HepG2 (cell line): Measurements from ENCODE around the gene DYSF. TPM values are rescaled to one million over a fixed set of nuclear protein-coding genes. Genes with fewer than 3 reads are reported as not detected.
A peak's percentile ranks its signal among the peaks of the same experiment; 100 is the strongest.

Experiments used
- BORCS8-MEF2B ChIP-seq: sonication (generic); formaldehyde crosslinking; IDR thresholded peaks from 2 replicates; pipeline ENCODE4 v1.8.0; 2022; ENCODE audit warnings: mild to moderate bottlenecking, missing genetic modification reagents
- CHCHD3 ChIP-seq: sonication (generic); formaldehyde crosslinking; IDR thresholded peaks from 2 replicates; pipeline ENCODE4 v1.8.0; 2022; ENCODE audit warnings: mild to moderate bottlenecking, missing genetic modification reagents, moderate library complexity
- CHD4 ChIP-seq: fragments of 200-600 bp; sonication (generic); IDR thresholded peaks from 2 replicates; pipeline ENCODE4 v1.7.0; 2017; ENCODE audit warnings: mild to moderate bottlenecking, low read length, borderline replicate concordance
- GABPB1 ChIP-seq: IDR thresholded peaks from 2 replicates; pipeline ENCODE4 v1.6.1; 2016; ENCODE audit warnings: mild to moderate bottlenecking, missing genetic modification reagents, moderate library complexity, missing compliant biosample characterization
- IKZF4 ChIP-seq: sonication (generic); formaldehyde crosslinking; IDR thresholded peaks from 2 replicates; pipeline ENCODE4 v1.5.1; 2020; ENCODE audit warnings: borderline replicate concordance, mild to moderate bottlenecking, low read depth, missing genetic modification reagents; ENCODE audit errors: not compliant biosample characterization
- IRX3 ChIP-seq: sonication (generic); formaldehyde crosslinking; IDR thresholded peaks from 2 replicates; pipeline ENCODE4 v1.8.1; 2023; ENCODE audit warnings: mild to moderate bottlenecking, low read depth, missing genetic modification reagents, borderline replicate concordance
- MED1 ChIP-seq: sonication (generic); formaldehyde crosslinking; IDR thresholded peaks from 2 replicates; pipeline ENCODE4 v1.4.0; 2020; ENCODE audit warnings: missing genetic modification reagents
- MIXL1 ChIP-seq: IDR thresholded peaks from 2 replicates; pipeline ENCODE4 v1.6.1; 2016
- NFYC ChIP-seq: IDR thresholded peaks from 2 replicates; pipeline ENCODE4 v1.6.1; 2016; ENCODE audit warnings: missing genetic modification reagents, missing compliant biosample characterization
- PAF1 ChIP-seq: IDR thresholded peaks from 2 replicates; pipeline ENCODE4 v1.6.1; 2016; ENCODE audit warnings: missing genetic modification reagents, missing compliant biosample characterization
- RBAK ChIP-seq: sonication (generic); formaldehyde crosslinking; IDR thresholded peaks from 2 replicates; pipeline ENCODE4 v1.5.1; 2020; ENCODE audit warnings: mild to moderate bottlenecking, missing genetic modification reagents
- RFX5 ChIP-seq: IDR thresholded peaks from 2 replicates; pipeline ENCODE4 v1.6.1; 2011; ENCODE audit warnings: low read depth, low read length, improper control_type of control experiment
- RXRB ChIP-seq: IDR thresholded peaks from 2 replicates; pipeline ENCODE4 v1.6.1; 2016; ENCODE audit warnings: borderline replicate concordance, missing genetic modification reagents, missing compliant biosample characterization
- TBX2 ChIP-seq: sonication (generic); formaldehyde crosslinking; IDR thresholded peaks from 2 replicates; pipeline ENCODE4 v1.5.0; 2020; ENCODE audit warnings: missing genetic modification reagents, mild to moderate bottlenecking, borderline replicate concordance
- TRIM24 ChIP-seq: sonication (generic); formaldehyde crosslinking; IDR thresholded peaks from 2 replicates; pipeline ENCODE4 v1.8.0; 2022; ENCODE audit warnings: mild to moderate bottlenecking, missing genetic modification reagents
- ZNF124 ChIP-seq: sonication (generic); formaldehyde crosslinking; IDR thresholded peaks from 2 replicates; pipeline ENCODE4 v1.4.0; 2020; ENCODE audit warnings: missing genetic modification reagents
- ZNF136 ChIP-seq: sonication (generic); formaldehyde crosslinking; IDR thresholded peaks from 2 replicates; pipeline ENCODE4 v1.8.1; 2022; ENCODE audit warnings: low read depth, mild to moderate bottlenecking, moderate library complexity, missing genetic modification reagents
- ZNF33A ChIP-seq: sonication (generic); formaldehyde crosslinking; IDR thresholded peaks from 2 replicates; pipeline ENCODE4 v1.5.1; 2020; ENCODE audit warnings: missing genetic modification reagents, mild to moderate bottlenecking, moderate library complexity, borderline replicate concordance
- polyA plus RNA-seq, 8 experiments: library from polyadenylated mRNA; depleted of rRNA in 3 of 8; stranded (reverse) in 7 of 8; unstranded in 1 of 8; fragments of >200 nt; fragmentation: Illumina TruSeq in 4 of 8; extraction: Trizol in 4 of 8; gene quantifications; 2 replicates each; pipeline versions ENCODE4 v1.2.1 to v1.2.3, GENCODE V29; 2011 to 2016; ENCODE audit warnings: low read depth in 4 of 8, missing spikeins in 1 of 8, mixed read lengths in 1 of 8; ENCODE audit not compliant: insufficient read depth in 1 of 8
- total RNA-seq, 5 experiments: library from RNA; depleted of rRNA; stranded (reverse); fragments of >200 nt; fragmentation: Illumina TruSeq; extraction: Trizol; gene quantifications; 2 replicates each; pipeline ENCODE4 v1.2.3, GENCODE V29; 2016; ENCODE audit warnings: low read depth in 1 of 5
- TF ChIP-seq, protein P1 (sequence below): sonication (generic); formaldehyde crosslinking; IDR thresholded peaks from 2 replicates; pipeline ENCODE4 v1.4.0; 2020; ENCODE audit warnings: missing genetic modification reagents
- TF ChIP-seq, protein P2 (sequence below): sonication (generic); formaldehyde crosslinking; IDR thresholded peaks from 2 replicates; pipeline ENCODE4 v1.4.0; 2020; ENCODE audit warnings: missing genetic modification reagents
- TF ChIP-seq, protein P3 (sequence below): sonication (generic); formaldehyde crosslinking; IDR thresholded peaks from 2 replicates; pipeline ENCODE4 v1.4.0; 2020; ENCODE audit warnings: missing genetic modification reagents, borderline replicate concordance
- TF ChIP-seq, protein P4 (sequence below): sonication (generic); formaldehyde crosslinking; conservative IDR thresholded peaks from 2 replicates; pipeline ENCODE4 v1.4.0; 2020; ENCODE audit warnings: missing genetic modification reagents

DYSF gene
- total and polyA plus RNA-seq, 2 of the 13 experiments (the other 11 are each of a cell fraction or from before 2014, with no cell fraction given) = 0.15 to 2.4 TPM

DNA sequence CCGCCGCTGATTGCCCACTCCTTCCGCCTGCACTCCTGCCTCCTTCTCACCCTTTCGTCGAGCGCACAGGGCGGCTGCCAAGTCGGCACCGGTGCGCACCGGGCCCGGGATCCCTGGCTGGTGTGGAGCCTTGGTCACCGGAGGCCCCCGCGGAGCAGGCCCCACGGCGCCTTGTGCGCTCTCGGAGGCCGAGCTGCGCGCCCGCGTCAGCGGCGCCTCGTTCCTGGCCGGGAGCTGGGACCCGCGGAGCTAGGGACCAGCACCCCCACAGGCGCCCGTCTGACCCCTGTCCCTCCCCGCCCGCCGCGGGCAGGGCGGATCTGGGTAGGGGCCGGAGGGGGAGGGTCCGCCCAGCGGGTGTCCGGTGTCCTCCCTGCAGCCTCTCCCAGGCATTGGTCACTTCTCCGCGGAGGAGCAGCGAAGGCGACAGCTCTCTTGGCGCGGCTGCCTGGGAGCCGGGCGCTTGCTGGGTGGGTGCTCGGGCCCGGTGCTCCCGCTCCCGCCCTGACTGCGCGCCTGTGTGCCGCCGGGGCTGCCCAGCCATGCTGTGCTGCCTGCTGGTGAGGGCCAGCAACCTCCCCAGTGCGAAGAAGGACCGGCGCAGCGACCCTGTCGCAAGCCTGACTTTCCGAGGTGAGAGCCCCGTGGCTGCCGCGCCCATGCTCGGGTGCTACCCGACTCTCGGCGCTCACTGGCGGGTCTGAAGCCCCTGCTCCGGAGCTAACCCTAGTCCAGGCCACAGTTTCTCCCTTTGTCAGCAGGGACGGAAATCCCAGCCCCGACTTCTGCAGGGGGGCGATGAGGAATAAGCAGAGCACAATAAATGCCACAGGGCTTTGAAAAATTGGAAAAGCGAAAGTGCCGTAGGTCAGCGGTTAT, 13.2 kb downstream of the DYSF start (continued):
- TF ChIP-seq PAF1 (CRISPR knock-in tag) = no peak
- no peak for TF ChIP-seq RBAK (CRISPR knock-in tag)
- TF ChIP-seq, protein P1, sequence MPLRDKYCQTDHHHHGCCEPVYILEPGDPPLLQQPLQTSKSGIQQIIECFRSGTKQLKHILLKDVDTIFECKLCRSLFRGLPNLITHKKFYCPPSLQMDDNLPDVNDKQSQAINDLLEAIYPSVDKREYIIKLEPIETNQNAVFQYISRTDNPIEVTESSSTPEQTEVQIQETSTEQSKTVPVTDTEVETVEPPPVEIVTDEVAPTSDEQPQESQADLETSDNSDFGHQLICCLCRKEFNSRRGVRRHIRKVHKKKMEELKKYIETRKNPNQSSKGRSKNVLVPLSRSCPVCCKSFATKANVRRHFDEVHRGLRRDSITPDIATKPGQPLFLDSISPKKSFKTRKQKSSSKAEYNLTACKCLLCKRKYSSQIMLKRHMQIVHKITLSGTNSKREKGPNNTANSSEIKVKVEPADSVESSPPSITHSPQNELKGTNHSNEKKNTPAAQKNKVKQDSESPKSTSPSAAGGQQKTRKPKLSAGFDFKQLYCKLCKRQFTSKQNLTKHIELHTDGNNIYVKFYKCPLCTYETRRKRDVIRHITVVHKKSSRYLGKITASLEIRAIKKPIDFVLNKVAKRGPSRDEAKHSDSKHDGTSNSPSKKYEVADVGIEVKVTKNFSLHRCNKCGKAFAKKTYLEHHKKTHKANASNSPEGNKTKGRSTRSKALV (CRISPR knock-in tag) = peak; percentile 100
- TF ChIP-seq ZNF136 = no peak
- TF ChIP-seq RXRB = no peak
- TF ChIP-seq CHD4 = no peak
- 0 out of 2 replicates have a peak, but pooled peaks have one; percentile 27 for TF ChIP-seq BORCS8-MEF2B (CRISPR knock-in tag)
- TF ChIP-seq ZNF33A = no peak
- no peak for TF ChIP-seq IRX3
- TF ChIP-seq MIXL1 (CRISPR knock-in tag) = no peak
- 0 out of 2 replicates have a peak, but pooled peaks have one; percentile 29 for TF ChIP-seq ZNF124 (CRISPR knock-in tag)
- TF ChIP-seq GABPB1 (CRISPR knock-in tag) = peak; percentile 36; the same call in 1 of the 2 replicates
- TF ChIP-seq, protein P2, sequence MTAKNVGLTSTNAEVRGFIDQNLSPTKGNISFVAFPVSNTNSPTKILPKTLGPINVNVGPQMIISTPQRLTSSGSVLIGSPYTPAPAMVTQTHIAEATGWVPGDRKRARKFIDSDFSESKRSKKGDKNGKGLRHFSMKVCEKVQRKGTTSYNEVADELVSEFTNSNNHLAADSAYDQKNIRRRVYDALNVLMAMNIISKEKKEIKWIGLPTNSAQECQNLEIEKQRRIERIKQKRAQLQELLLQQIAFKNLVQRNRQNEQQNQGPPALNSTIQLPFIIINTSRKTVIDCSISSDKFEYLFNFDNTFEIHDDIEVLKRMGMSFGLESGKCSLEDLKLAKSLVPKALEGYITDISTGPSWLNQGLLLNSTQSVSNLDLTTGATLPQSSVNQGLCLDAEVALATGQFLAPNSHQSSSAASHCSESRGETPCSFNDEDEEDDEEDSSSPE (CRISPR knock-in tag) = peak; percentile 40; the same call in 1 of the 2 replicates
- TF ChIP-seq, protein P3, sequence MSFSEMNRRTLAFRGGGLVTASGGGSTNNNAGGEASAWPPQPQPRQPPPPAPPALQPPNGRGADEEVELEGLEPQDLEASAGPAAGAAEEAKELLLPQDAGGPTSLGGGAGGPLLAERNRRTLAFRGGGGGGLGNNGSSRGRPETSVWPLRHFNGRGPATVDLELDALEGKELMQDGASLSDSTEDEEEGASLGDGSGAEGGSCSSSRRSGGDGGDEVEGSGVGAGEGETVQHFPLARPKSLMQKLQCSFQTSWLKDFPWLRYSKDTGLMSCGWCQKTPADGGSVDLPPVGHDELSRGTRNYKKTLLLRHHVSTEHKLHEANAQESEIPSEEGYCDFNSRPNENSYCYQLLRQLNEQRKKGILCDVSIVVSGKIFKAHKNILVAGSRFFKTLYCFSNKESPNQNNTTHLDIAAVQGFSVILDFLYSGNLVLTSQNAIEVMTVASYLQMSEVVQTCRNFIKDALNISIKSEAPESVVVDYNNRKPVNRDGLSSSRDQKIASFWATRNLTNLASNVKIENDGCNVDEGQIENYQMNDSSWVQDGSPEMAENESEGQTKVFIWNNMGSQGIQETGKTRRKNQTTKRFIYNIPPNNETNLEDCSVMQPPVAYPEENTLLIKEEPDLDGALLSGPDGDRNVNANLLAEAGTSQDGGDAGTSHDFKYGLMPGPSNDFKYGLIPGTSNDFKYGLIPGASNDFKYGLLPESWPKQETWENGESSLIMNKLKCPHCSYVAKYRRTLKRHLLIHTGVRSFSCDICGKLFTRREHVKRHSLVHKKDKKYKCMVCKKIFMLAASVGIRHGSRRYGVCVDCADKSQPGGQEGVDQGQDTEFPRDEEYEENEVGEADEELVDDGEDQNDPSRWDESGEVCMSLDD (CRISPR knock-in tag) = no peak
- TF ChIP-seq, protein P4, sequence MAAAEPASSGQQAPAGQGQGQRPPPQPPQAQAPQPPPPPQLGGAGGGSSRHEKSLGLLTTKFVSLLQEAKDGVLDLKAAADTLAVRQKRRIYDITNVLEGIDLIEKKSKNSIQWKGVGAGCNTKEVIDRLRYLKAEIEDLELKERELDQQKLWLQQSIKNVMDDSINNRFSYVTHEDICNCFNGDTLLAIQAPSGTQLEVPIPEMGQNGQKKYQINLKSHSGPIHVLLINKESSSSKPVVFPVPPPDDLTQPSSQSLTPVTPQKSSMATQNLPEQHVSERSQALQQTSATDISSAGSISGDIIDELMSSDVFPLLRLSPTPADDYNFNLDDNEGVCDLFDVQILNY (CRISPR knock-in tag) = no peak
- no peak for TF ChIP-seq TRIM24 (CRISPR knock-in tag)
- TF ChIP-seq MED1 (CRISPR knock-in tag) = no peak
- no peak for TF ChIP-seq TBX2
- TF ChIP-seq CHCHD3 (CRISPR knock-in tag) = no peak
- no peak for TF ChIP-seq RFX5
- TF ChIP-seq NFYC = no peak
- no peak for TF ChIP-seq IKZF4 (CRISPR knock-in tag)
